ENCODE results near the gene ANKRD13B. TPM values are rescaled to one million over a fixed set of nuclear protein-coding genes. Genes with fewer than 3 reads are reported as not detected.

The ANKRD13B gene
- total RNA-seq = 1 to 10 TPM; 2.9 to 8.6 (median 5.6) TPM

DNA sequence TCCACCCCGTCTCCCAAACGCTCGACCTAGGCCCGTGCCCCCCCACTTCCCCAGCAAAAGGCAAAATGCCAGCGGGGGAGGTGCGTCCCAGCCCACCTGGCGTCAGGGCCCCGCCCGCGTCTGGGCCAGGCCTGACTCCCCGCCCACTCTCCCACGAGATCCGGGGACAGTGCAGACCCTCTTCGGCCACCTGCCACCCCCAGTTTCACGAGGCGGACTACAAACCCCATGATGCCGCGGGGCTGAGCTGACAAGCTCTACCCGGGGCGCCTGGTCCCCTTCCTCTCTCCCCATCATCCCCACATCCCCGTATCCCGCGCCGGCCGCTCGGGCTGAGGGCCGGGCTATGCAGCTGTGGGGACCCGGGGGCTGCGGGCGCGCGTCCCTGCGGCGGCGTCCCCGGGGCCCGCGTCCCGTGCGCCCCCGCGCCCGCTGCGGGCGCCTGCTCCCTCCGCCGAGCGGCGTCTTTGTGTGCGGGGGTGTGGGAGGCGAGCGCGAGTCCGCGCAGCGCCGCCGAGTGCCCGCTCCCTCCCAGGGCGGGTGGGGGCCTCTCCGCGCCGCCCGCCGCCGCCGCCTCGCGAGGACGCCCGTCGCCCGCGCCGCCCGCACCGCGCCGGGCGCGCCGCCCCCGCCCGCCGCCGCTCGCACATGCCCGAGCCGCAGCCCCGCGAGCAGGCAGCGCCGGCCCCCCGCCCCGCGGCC lies at the start of gene ANKRD13B:
Gene ANKRD13B, plus strand, starts transcription at position 283 of the 702 bp plus-strand sequence. CDS start 490 bp downstream, outside the sequence.
- intact Hi-C loops (cut with DNase I; ENCODE audit: low total_unique reads) (no loop called here), in situ Hi-C loops (cut with MboI; ENCODE audit: low pct_ligation_motif_present in 1 of 4, low pct_unique_long_range_greater_than_20kb in 1 of 4, low sequenced_read_pairs in 3 of 4) (no loop called here)
- no peaks in the 10 kb centered on the region for H3K9me3 ChIP-seq
- H3K36me3 ChIP-seq = no peaks in the 10 kb centered on the region
- TF ChIP-seq EP300 (IDR thresholded peaks at IDR 0.05; ENCODE audit: low read depth) = no peak
- TF ChIP-seq, protein P1, sequence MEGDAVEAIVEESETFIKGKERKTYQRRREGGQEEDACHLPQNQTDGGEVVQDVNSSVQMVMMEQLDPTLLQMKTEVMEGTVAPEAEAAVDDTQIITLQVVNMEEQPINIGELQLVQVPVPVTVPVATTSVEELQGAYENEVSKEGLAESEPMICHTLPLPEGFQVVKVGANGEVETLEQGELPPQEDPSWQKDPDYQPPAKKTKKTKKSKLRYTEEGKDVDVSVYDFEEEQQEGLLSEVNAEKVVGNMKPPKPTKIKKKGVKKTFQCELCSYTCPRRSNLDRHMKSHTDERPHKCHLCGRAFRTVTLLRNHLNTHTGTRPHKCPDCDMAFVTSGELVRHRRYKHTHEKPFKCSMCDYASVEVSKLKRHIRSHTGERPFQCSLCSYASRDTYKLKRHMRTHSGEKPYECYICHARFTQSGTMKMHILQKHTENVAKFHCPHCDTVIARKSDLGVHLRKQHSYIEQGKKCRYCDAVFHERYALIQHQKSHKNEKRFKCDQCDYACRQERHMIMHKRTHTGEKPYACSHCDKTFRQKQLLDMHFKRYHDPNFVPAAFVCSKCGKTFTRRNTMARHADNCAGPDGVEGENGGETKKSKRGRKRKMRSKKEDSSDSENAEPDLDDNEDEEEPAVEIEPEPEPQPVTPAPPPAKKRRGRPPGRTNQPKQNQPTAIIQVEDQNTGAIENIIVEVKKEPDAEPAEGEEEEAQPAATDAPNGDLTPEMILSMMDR (IDR thresholded peaks at IDR 0.05) = no peak
- no peak for TF ChIP-seq POLR2A (IDR thresholded peaks at IDR 0.05)
- TF ChIP-seq POLR2AphosphoS5 (IDR thresholded peaks at IDR 0.05) = no peak
- H3K27ac ChIP-seq = peak within 1 kb of the TSS; percentile 85 to 93 (median 90)
- WGBS, 2 donors (ENCODE audit: low coverage in 1 of 2) = 2% methylated on average over 18 of the region's 96 CpGs; no CpG with 5 or more reads in 1 of the 2 donors
- DNase-seq = peak; percentile 55
- H3K4me3 ChIP-seq = peak within 1 kb of the TSS; percentile 49 to 72 (median 64)
- no peaks in the 10 kb centered on the region for H3K27me3 ChIP-seq
- peaks cover 33 to 51% (median 48%) of the 10 kb centered on the region in 4 donors for H3K4me1 ChIP-seq

DNA sequence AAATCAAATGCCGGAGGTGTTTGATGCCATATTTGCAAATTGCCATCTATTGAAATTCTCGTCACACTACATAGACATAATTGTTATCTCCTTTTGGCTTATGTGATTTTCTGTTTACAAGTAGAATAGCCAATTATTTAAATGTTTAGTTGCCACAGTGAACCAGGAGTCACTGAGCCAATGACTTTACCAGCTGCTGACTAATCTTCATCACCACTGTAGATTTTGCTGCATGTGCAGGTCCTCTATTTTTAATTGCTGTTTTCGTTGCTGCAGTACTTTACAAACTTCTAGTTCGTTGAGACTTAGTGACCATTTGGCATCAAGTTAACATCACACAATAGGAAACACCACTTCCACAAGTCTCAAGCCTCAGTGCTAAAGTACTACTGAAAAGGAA lies 48.9 kb upstream of the ANKRD13B start:
- no peak for TF ChIP-seq EP300 (IDR thresholded peaks at IDR 0.05; ENCODE audit: low read depth)
- TF ChIP-seq POLR2AphosphoS5 (IDR thresholded peaks at IDR 0.05) = no peak
- TF ChIP-seq, protein P1 (IDR thresholded peaks at IDR 0.05) = no peak
- TF ChIP-seq POLR2A (IDR thresholded peaks at IDR 0.05) = no peak
- in situ Hi-C loops (cut with MboI; ENCODE audit: low pct_ligation_motif_present in 1 of 4, low pct_unique_long_range_greater_than_20kb in 1 of 4, low sequenced_read_pairs in 3 of 4) = loop anchor here in 1 of 4 donors (25.0 kb wide), 1 partner anchor 182 kb away; no protein-coding TSS in a partner anchor
- WGBS, 2 donors (ENCODE audit: low coverage in 1 of 2) = 77 to 88% methylated on average over 4 of the region's 4 CpGs
- no peaks in the 10 kb centered on the region for H3K4me1 ChIP-seq
- no peak overlapping the region for H3K4me3 ChIP-seq
- H3K27me3 ChIP-seq = no peaks in the 10 kb centered on the region
- H3K36me3 ChIP-seq = peaks cover 0 to 14% (median 5%) of the 10 kb centered on the region in 4 donors
- H3K9me3 ChIP-seq = no peaks in the 10 kb centered on the region
- intact Hi-C loops (cut with DNase I; ENCODE audit: low total_unique reads) = no loop called here
- no peak overlapping the region for H3K27ac ChIP-seq
- no peak for DNase-seq

DNA sequence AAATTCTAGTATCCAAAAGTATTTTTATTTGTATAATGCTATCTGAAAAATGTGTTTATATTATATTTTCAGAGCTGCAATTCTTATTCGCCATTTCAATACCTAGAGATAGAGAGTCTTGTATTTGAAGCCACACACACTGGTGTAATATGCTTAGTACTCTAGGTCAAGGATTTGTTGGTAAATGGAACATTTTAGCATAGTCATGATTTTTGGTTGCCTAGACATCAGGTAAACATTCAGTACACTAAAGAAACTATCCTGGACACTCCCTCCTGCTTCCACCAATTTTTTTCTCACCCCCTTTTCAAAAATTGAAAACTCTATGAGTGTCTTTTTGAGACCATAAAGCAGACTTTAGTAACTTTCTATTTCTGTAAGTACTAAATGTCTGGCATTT lies 46.8 kb upstream of the ANKRD13B start:
- Histone ChIP-seq H3K4me1 (peaks cover 0 to 6% (median 0%) of the 10 kb centered on the region in 4 donors), H3K4me3 (no peak overlapping the region), H3K36me3 (peaks cover 0 to 10% (median 2%) of the 10 kb centered on the region in 4 donors), H3K27me3 (no peaks in the 10 kb centered on the region), H3K9me3 (no peaks in the 10 kb centered on the region), H3K27ac (no peak overlapping the region)
- TF ChIP-seq POLR2AphosphoS5 (IDR thresholded peaks at IDR 0.05) = no peak
- TF ChIP-seq EP300 (IDR thresholded peaks at IDR 0.05; ENCODE audit: low read depth) = no peak
- no peak for TF ChIP-seq POLR2A (IDR thresholded peaks at IDR 0.05)
- TF ChIP-seq, protein P1 (IDR thresholded peaks at IDR 0.05) = no peak
- no peak for DNase-seq
- in situ Hi-C loops (cut with MboI; ENCODE audit: low pct_ligation_motif_present in 1 of 4, low pct_unique_long_range_greater_than_20kb in 1 of 4, low sequenced_read_pairs in 3 of 4) (loop anchor here in 1 of 4 donors (25.0 kb wide), 1 partner anchor 184 kb away; no protein-coding TSS in a partner anchor), intact Hi-C loops (cut with DNase I; ENCODE audit: low total_unique reads) (no loop called here)
- WGBS, 2 donors (ENCODE audit: low coverage in 1 of 2) = 83 to 89% methylated on average over 1 of the region's 1 CpG

DNA sequence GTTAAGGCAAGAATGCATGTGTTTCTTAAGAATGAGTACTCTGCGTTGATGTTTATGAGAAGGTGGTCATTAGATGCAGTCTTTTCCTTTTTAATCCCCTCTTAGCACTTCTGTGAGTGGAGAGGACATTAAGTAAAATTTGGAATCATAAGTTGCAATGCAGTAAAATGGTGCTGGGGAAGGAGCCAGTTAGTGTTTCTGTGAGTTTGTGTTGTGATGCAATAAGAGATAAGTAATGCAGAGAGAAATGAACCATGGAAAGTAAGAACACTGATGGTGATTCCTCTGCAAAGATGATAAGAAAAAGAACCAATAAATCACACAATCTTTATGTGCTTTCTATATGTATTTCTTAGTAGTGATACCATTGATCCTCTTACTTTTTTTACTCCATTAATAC lies 46.1 kb upstream of the ANKRD13B start:
- intact Hi-C loops (cut with DNase I; ENCODE audit: low total_unique reads) = no loop called here
- Histone ChIP-seq H3K27me3 (no peaks in the 10 kb centered on the region), H3K4me1 (peaks cover 0 to 6% (median 0%) of the 10 kb centered on the region in 4 donors), H3K4me3 (no peak overlapping the region), H3K36me3 (peaks cover 0 to 9% (median 0%) of the 10 kb centered on the region in 4 donors), H3K9me3 (no peaks in the 10 kb centered on the region), H3K27ac (no peak overlapping the region)
- 89 to 100% methylated on average over 1 of the region's 1 CpG for WGBS, 2 donors (ENCODE audit: low coverage in 1 of 2)
- in situ Hi-C loops (cut with MboI; ENCODE audit: low pct_ligation_motif_present in 1 of 4, low pct_unique_long_range_greater_than_20kb in 1 of 4, low sequenced_read_pairs in 3 of 4) = loop anchor here in 1 of 4 donors (25.0 kb wide), 1 partner anchor 185 kb away; no protein-coding TSS in a partner anchor
- no peak for TF ChIP-seq EP300 (IDR thresholded peaks at IDR 0.05; ENCODE audit: low read depth)
- TF ChIP-seq, protein P1 (IDR thresholded peaks at IDR 0.05) = no peak
- TF ChIP-seq POLR2A (IDR thresholded peaks at IDR 0.05) = no peak
- no peak for TF ChIP-seq POLR2AphosphoS5 (IDR thresholded peaks at IDR 0.05)
- no peak for DNase-seq

All from transverse colon (tissue), 4 donors.